Large intestine (tissue), 12 donors: ENCODE results near the gene ZNF541. TPM values are rescaled to one million over a fixed set of nuclear protein-coding genes. Genes with fewer than 3 reads are reported as not detected.
A peak's percentile ranks its signal among the peaks of the same experiment; 100 is the strongest.

Experiments used
- DNase-seq, 2 donors: peaks; one replicate each; pipeline versions ENCODE4 v3.0.0 to v3.0.0-alpha.2; 2013
- H3K27ac ChIP-seq: one replicate; pipeline ENCODE4 v1.5.1; 2013; ENCODE audit warnings: low read length
- H3K27me3 ChIP-seq: 2 replicates; pipeline ENCODE4 v1.6.1; 2013; ENCODE audit warnings: low read length; ENCODE audit not compliant: control insufficient read depth, insufficient read depth
- H3K36me3 ChIP-seq: 2 replicates; pipeline ENCODE4 v1.6.1; 2013; ENCODE audit warnings: low read length; ENCODE audit not compliant: control insufficient read depth, insufficient read depth
- H3K4me1 ChIP-seq: one replicate; pipeline ENCODE4 v1.6.1; 2013; ENCODE audit warnings: low read length; ENCODE audit not compliant: control insufficient read depth, insufficient read depth
- H3K4me3 ChIP-seq: one replicate; pipeline ENCODE4 v1.5.1; 2013; ENCODE audit warnings: low read length
- H3K9me3 ChIP-seq: one replicate; pipeline ENCODE4 v1.6.1; 2013; ENCODE audit warnings: mild to moderate bottlenecking, low read depth, low read length, moderate library complexity; ENCODE audit not compliant: control insufficient read depth
- WGBS: methylation state at CpG from one replicate; pipeline ENCODE4 v1.1.5; 2013; ENCODE audit warnings: low lambda C conversion rate; ENCODE audit not compliant: insufficient coverage; 5-methylcytosine and 5-hydroxymethylcytosine counted together
- long read RNA-seq, 11 donors: transcript quantifications; one replicate each; lab custom pipeline, GENCODE V29; 2026
- polyA plus RNA-seq: library from polyadenylated mRNA; unstranded; fragments of 120-200 nt; gene quantifications from one replicate; pipeline ENCODE4 v1.2.1, GENCODE V29; 2013

Gene ZNF541, protein sequence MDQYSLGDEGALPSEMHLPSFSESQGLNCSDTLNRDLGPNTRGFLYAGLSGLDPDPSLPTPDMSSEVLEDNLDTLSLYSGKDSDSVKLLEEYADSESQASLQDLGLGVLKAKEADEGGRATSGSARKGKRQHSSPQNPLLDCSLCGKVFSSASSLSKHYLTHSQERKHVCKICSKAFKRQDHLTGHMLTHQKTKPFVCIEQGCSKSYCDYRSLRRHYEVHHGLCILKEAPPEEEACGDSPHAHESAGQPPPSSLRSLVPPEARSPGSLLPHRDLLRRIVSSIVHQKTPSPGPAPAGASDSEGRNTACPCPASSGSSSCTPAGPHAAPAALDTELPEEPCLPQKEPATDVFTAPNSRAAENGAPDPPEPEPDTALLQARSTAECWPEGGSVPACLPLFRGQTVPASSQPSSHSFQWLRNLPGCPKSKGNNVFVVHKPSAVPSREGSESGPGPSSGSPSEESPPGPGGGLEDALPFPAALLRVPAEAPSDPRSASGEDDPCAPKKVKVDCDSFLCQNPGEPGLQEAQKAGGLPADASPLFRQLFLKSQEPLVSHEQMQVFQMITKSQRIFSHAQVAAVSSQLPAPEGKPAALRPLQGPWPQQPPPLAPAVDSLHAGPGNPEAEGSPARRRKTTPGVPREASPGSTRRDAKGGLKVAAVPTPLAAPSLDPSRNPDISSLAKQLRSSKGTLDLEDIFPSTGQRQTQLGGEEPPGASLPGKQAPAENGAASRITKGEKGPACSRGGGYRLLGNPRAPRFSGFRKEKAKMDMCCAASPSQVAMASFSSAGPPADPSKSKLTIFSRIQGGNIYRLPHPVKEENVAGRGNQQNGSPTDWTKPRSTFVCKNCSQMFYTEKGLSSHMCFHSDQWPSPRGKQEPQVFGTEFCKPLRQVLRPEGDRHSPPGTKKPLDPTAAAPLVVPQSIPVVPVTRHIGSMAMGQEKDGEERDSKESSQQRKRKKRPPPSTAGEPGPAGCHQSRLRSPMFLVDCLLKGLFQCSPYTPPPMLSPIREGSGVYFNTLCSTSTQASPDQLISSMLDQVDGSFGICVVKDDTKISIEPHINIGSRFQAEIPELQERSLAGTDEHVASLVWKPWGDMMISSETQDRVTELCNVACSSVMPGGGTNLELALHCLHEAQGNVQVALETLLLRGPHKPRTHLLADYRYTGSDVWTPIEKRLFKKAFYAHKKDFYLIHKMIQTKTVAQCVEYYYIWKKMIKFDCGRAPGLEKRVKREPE (N-terminal part only)
- polyA plus RNA-seq, result 0.19 TPM
- long read RNA-seq, donor 1, result 0 reads
- long read RNA-seq, donor 2, result 0 reads
- long read RNA-seq, donor 3, result 0 reads
- long read RNA-seq, donor 4, result 0 reads
- long read RNA-seq, donor 5, result 0 reads
- long read RNA-seq, donor 6, result 0 reads
- long read RNA-seq, donor 7, result 0 reads
- long read RNA-seq, donor 8, result 0 reads
- long read RNA-seq, donor 9, result 0 reads
- long read RNA-seq, donor 10, result 0 reads
- long read RNA-seq, donor 11, result 0 reads

DNA sequence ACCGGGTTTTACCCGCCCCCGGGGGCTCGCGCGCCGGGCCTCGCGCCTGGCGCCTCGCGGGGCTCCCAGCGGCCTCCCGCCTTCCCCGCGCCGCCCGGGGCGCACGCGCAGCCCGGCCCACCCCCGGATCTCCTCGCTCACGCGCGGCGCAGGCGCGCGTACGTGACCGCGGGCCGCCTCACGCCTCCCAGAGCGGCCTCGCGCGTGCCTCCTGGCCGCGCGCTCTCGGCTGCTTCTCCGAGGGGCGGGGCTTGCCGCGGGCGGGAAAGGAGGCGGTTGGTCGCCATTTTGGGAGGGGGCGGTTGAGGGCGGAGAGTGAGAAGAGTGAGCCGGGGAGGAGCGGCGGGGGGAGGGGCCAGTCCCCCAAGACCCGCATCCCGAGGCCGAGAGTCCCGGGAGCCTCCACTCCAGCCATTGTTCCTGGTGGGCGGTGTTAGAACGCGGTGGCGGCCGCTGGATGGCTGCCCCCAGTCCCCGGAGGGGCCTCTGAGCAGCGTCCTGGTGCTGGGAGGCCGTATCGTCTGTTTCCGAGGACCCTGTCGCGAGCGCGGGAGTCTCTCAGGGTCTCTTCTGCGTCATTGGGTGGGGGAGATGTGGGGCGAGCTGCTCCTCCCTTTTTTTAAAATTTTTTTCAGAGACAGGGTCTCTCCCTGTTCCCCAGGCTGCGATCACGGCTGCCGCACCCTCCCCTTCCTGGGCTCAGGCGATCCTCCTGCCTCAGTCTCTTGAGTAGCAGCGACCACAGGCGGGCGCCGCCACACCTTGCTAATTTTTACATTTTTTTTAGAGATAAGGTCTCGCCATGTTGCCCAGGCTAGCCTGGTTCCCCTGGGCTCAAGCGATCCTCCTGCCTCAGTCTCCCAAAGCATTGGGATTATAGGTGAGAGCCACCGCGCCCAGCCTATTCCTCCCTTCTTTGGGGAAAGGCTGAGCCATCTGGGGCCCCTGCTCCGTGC lies at the start of gene ZNF541:
Gene ZNF541 (minus strand): TSS at position 78 of the 956 bp plus-strand sequence. CDS start 17,292 bp downstream, outside the sequence.
- peaks cover 11% of the 10 kb centered on the region for H3K9me3 ChIP-seq
- peak within 1 kb of the TSS; percentile 34 for H3K4me3 ChIP-seq
- peaks cover 14% of the 10 kb centered on the region for H3K27me3 ChIP-seq
- H3K4me1 ChIP-seq, result peaks cover 7% of the 10 kb centered on the region
- DNase-seq, result peak; percentile 51 to 60
- no peaks in the 10 kb centered on the region for H3K36me3 ChIP-seq
- no CpG with 5 or more reads among the region's 89 CpGs for WGBS
- H3K27ac ChIP-seq, result no peak within 1 kb of the TSS

DNA sequence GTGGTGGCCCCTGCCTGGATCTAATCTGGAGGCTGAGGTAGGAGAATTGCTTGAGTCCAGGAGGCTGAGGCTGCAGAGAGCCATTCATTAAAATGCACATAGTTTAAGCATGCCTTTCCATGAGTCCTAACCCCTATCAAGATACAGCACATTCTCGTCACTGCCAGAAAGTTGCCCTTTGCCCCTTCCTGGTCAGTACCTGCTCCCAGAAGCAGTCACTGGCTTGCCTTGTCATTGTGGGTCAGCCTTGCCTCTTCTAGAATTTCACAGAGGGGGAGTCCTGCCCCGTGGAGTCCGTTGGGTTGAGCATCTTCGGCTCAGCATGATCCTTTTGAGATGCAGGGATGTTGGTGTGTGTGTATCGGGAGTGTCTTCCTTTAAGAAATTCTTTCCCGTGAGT lies 46.8 kb upstream of the ZNF541 start:
- Histone ChIP-seq H3K4me1 (peaks cover 22% of the 10 kb centered on the region), H3K27ac (no peak overlapping the region), H3K4me3 (no peak overlapping the region), H3K36me3 (peaks cover 13% of the 10 kb centered on the region), H3K9me3 (no peaks in the 10 kb centered on the region), H3K27me3 (no peaks in the 10 kb centered on the region)
- DNase-seq, result no peak
- WGBS, result no CpG with 5 or more reads among the region's 6 CpGs

DNA sequence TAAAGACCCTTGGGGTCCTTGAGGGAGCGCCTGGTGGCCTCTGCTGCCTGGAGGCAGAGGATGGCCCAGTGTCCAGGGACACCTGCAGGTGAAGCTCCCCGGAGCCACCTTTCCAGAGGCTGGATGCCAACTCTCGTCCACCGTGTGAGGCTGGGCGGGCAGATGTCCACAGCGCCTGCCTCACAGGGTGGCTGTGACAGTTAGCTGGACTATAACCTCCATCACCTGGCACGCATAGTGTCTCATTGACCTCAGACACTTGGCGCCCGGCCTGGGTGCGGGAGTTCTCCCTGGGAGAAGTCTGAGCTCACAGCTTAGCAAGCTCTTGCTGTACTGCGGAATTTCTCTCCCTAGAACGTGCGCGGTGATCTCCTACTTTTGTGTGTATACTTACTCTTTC lies 45.8 kb upstream of the ZNF541 start:
- no peak for DNase-seq
- no CpG with 5 or more reads among the region's 14 CpGs for WGBS
- no peaks in the 10 kb centered on the region for H3K27me3 ChIP-seq
- H3K36me3 ChIP-seq, result peaks cover 16% of the 10 kb centered on the region
- H3K4me3 ChIP-seq, result no peak overlapping the region
- H3K4me1 ChIP-seq, result peaks cover 12% of the 10 kb centered on the region
- H3K9me3 ChIP-seq, result no peaks in the 10 kb centered on the region
- no peak overlapping the region for H3K27ac ChIP-seq

DNA sequence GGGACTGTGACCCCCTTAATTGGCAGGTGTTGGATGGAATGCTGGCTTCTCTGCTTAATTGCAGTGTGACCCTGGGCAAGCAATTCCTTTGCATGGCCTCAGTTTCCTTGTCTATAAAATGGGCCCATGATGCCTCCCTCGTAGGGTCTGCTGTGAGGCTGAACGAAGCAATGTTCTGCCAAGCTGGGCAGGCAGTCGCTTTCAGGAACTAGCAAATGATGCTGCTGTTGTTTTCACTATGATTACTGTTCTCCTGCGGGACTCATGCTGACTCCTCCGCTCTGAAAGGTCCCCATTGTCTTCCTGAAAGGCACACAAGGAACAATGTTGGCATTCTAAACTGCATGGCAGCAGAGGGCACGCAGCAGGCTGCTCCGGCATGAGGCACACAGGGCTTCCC lies 42.8 kb upstream of the ZNF541 start:
- Histone ChIP-seq H3K27ac (no peak overlapping the region), H3K27me3 (no peaks in the 10 kb centered on the region), H3K4me3 (no peak overlapping the region), H3K4me1 (peaks cover 16% of the 10 kb centered on the region), H3K9me3 (no peaks in the 10 kb centered on the region), H3K36me3 (peaks cover 14% of the 10 kb centered on the region)
- DNase-seq, result no peak
- WGBS, result no CpG with 5 or more reads among the region's 7 CpGs

DNA sequence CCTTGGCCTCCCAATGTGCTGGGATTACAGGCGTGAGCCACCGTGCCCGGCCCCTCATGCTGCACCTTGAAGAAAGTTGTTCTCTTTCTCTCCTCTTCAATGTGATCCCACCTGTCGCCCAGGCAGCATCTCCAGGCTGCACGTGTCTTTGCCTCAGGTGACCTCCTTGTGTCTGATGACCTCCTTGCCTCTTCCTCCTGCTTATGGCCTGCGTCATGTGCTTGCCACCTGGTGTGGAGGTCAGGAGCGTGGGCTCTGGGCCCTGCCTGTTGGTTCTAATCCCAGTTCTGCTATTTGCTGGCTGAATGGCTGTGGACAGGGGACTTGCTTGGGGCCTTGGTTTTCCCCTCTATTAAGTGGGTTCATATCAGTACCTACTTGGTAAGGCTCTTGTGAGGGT lies 42.3 kb upstream of the ZNF541 start:
- no CpG with 5 or more reads among the region's 7 CpGs for WGBS
- H3K9me3 ChIP-seq, result no peaks in the 10 kb centered on the region
- H3K27me3 ChIP-seq, result no peaks in the 10 kb centered on the region
- no peak for DNase-seq
- peaks cover 18% of the 10 kb centered on the region for H3K4me1 ChIP-seq
- no peak overlapping the region for H3K4me3 ChIP-seq
- H3K36me3 ChIP-seq, result peaks cover 12% of the 10 kb centered on the region
- H3K27ac ChIP-seq, result no peak overlapping the region

DNA sequence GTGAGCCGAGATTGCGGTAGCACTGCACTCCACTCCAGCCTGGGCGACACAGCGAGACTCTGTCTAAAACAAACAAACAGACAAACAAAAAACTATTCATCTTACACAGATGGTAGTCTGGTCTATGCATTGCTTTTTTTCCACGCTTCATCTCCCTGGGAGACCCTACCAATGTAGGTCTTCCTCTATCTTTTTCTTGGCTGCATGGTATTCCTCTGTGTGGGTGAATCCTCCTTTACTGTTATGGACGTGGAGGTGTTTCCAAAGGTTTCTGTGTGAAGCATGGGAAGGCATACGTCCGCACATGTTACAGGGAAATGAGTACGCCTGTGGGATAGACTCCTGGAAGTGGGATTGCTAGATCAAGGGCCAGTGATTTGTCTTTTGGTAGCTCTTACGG lies 41.6 kb upstream of the ZNF541 start:
- DNase-seq, result no peak
- Histone ChIP-seq H3K4me3 (no peak overlapping the region), H3K27ac (no peak overlapping the region), H3K27me3 (no peaks in the 10 kb centered on the region), H3K36me3 (peaks cover 12% of the 10 kb centered on the region), H3K4me1 (peaks cover 15% of the 10 kb centered on the region), H3K9me3 (no peaks in the 10 kb centered on the region)
- WGBS, result 90% methylated on average over 2 of the region's 10 CpGs

DNA sequence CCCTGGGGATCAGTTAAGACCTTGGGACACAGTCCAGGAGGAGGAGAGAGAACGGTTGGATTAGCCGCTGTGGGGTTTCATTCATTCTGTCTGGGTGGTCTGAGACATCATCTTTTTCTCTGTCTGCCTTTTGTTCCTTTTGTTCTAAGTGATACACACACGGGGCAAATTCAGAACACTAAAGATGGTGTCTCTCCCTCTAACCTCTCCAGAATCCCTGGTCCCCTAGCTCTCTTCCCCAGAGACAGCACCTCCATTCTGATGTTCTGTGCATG lies 41.0 kb upstream of the ZNF541 start:
- H3K4me3 ChIP-seq, result no peak overlapping the region
- DNase-seq, result no peak
- peaks cover 12% of the 10 kb centered on the region for H3K36me3 ChIP-seq
- WGBS, result no CpG with 5 or more reads among the region's 3 CpGs
- H3K27ac ChIP-seq, result no peak overlapping the region
- H3K27me3 ChIP-seq, result no peaks in the 10 kb centered on the region
- H3K4me1 ChIP-seq, result peaks cover 14% of the 10 kb centered on the region
- no peaks in the 10 kb centered on the region for H3K9me3 ChIP-seq

DNA sequence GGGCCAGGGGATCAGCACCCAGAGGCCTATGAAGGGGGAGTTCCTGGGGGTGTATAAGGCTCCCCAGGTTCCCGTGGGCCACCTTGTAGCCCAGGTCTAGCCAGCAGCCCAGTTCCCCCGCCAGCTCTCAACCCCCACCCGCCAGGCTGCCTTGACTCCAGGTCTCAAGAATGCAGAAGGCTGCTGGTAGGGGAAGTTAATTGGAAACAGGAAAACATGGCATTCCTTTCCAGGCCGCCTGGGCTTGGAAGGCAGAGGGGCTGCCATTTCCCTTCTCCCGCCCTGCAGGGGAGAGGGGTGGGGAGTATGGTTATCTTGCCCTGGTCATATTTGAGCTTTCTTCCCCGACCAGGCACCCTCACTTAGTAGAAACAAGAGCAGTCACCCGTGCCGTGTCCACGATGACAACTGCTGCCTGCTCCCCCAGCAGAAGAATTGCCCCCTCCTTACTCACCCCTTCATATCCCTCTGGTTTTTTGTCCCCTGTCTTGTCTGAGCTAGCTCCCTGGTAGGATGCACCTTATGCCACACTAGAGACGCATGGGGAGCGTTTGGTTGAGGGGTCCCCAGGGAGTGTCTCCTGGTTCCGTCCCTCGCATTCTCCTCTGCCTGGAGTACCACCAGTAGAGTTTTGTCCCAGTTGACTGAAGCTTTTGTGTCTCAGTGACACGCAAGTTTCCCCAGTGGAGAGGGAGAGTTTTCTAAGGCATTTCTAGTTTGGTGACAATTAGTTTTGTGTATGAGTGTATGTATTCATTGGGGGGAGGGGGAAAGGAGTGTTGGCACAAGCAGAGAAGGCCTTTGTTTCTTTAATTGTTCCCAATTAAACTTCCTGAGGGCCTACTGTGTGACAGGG lies 40.4 kb upstream of the ZNF541 start:
- Histone ChIP-seq H3K9me3 (no peaks in the 10 kb centered on the region), H3K27ac (no peak overlapping the region), H3K27me3 (no peaks in the 10 kb centered on the region), H3K4me1 (peaks cover 14% of the 10 kb centered on the region), H3K4me3 (no peak overlapping the region), H3K36me3 (peaks cover 12% of the 10 kb centered on the region)
- no CpG with 5 or more reads among the region's 14 CpGs for WGBS
- no peak for DNase-seq

DNA sequence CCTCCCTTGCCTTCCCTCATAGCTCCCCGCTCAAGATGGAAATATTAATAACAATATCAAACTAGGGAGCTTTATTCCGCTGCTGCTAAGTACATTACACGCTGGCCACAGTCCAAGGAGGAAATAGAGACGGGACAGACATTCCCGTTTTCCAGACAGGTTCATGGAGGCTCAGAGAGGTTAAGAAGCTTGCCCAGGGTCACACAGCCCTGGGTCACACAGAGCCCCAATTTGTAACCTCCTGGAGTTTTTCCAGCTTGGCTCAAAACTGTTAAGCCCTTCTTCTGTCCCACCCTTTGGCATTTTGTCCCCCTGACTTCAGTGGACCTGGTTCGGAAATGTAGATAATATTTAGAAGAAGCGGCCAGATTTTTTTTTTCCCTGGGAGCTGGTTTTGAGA lies 38.0 kb upstream of the ZNF541 start:
- Histone ChIP-seq H3K9me3 (no peaks in the 10 kb centered on the region), H3K27me3 (no peaks in the 10 kb centered on the region), H3K4me3 (no peak overlapping the region), H3K4me1 (peaks cover 14% of the 10 kb centered on the region), H3K36me3 (peaks cover 12% of the 10 kb centered on the region), H3K27ac (peak overlapping the region; percentile 91)
- 100% methylated on average over 1 of the region's 7 CpGs for WGBS
- no peak for DNase-seq
